ENCODE data around the gene AFG1L.

Gene AFG1L

GRCh38 chr6:108556866-108557493, 262.1 kb downstream of the AFG1L start:
- H3K9ac ChIP-seq, result peak overlapping the region; percentile 65; the same call in 1 of the 2 replicates
- no peaks in the 10 kb centered on the region for H4K20me1 ChIP-seq (ENCODE audit: insufficient read depth)
- H3K79me2 ChIP-seq (ENCODE audit: insufficient read depth, low read depth), result peaks cover 6% of the 10 kb centered on the region
- H3K27ac ChIP-seq, result peak overlapping the region; percentile 56
- TF ChIP-seq CTCF (conservative IDR thresholded peaks at IDR 0.05; ENCODE audit: low read depth, low read length), result no peak
- peak overlapping the region; percentile 71 for H3K4me2 ChIP-seq
- no peaks in the 10 kb centered on the region for H3K27me3 ChIP-seq (ENCODE audit: insufficient read depth, low read depth)
- H3K4me3 ChIP-seq (IDR thresholded peaks at IDR 0.05; ENCODE audit: insufficient read depth, low read depth, low read length), result no peak overlapping the region
- peak overlapping the region; percentile 46 for H2AFZ ChIP-seq (ENCODE audit: low read depth)
- H3K36me3 ChIP-seq (ENCODE audit: insufficient read depth), result no peaks in the 10 kb centered on the region
- H3K4me1 ChIP-seq (ENCODE audit: low read depth, poor library complexity, severe bottlenecking), result peaks cover 7% of the 10 kb centered on the region

- peak overlapping the region; percentile 71 for H3K4me2 ChIP-seq
- H3K4me3 ChIP-seq (IDR thresholded peaks at IDR 0.05; ENCODE audit: insufficient read depth, low read depth, low read length), result no peak overlapping the region
- no peaks in the 10 kb centered on the region for H3K36me3 ChIP-seq (ENCODE audit: insufficient read depth)
- peak overlapping the region; percentile 65; the same call in 1 of the 2 replicates for H3K9ac ChIP-seq
- no peak; the same call in 1 of the 2 replicates for TF ChIP-seq CTCF (conservative IDR thresholded peaks at IDR 0.05; ENCODE audit: low read depth, low read length)
- peaks cover 14% of the 10 kb centered on the region for H3K79me2 ChIP-seq (ENCODE audit: insufficient read depth, low read depth)
- H4K20me1 ChIP-seq (ENCODE audit: insufficient read depth), result no peaks in the 10 kb centered on the region
- H3K27ac ChIP-seq, result peak overlapping the region; percentile 75
- H3K4me1 ChIP-seq (ENCODE audit: low read depth, poor library complexity, severe bottlenecking), result peaks cover 7% of the 10 kb centered on the region
- peak overlapping the region; percentile 46 for H2AFZ ChIP-seq (ENCODE audit: low read depth)
- no peaks in the 10 kb centered on the region for H3K27me3 ChIP-seq (ENCODE audit: insufficient read depth, low read depth)
Observed at GRCh38 chr6:108557494-108558371, 262.9 kb downstream of the AFG1L start.

GRCh38 chr6:108558372-108559096, 263.7 kb downstream of the AFG1L start:
- Histone ChIP-seq H3K36me3 (ENCODE audit: insufficient read depth) (no peaks in the 10 kb centered on the region), H3K4me2 (peak overlapping the region; percentile 23), H3K79me2 (ENCODE audit: insufficient read depth, low read depth) (peaks cover 22% of the 10 kb centered on the region), H3K9ac (peak overlapping the region; percentile 65), H3K27me3 (ENCODE audit: insufficient read depth, low read depth) (no peaks in the 10 kb centered on the region), H4K20me1 (ENCODE audit: insufficient read depth) (no peaks in the 10 kb centered on the region), H3K27ac (peak overlapping the region; percentile 75), H2AFZ (ENCODE audit: low read depth) (peak overlapping the region; percentile 20; the same call in 1 of the 2 replicates), H3K4me3 (IDR thresholded peaks at IDR 0.05; ENCODE audit: insufficient read depth, low read depth, low read length) (no peak overlapping the region), H3K4me1 (ENCODE audit: low read depth, poor library complexity, severe bottlenecking) (peaks cover 7% of the 10 kb centered on the region)
- TF ChIP-seq CTCF (conservative IDR thresholded peaks at IDR 0.05; ENCODE audit: low read depth, low read length), result no peak

GRCh38 chr6:108559097-108559883, 264.4 kb downstream of the AFG1L start:
- peaks cover 7% of the 10 kb centered on the region for H3K4me1 ChIP-seq (ENCODE audit: low read depth, poor library complexity, severe bottlenecking)
- H4K20me1 ChIP-seq (ENCODE audit: insufficient read depth), result no peaks in the 10 kb centered on the region
- no peaks in the 10 kb centered on the region for H3K36me3 ChIP-seq (ENCODE audit: insufficient read depth)
- TF ChIP-seq CTCF (conservative IDR thresholded peaks at IDR 0.05; ENCODE audit: low read depth, low read length), result no peak
- H3K79me2 ChIP-seq (ENCODE audit: insufficient read depth, low read depth), result peaks cover 29% of the 10 kb centered on the region
- H3K27ac ChIP-seq, result peak overlapping the region; percentile 75
- peak overlapping the region; percentile 20; the same call in 1 of the 2 replicates for H2AFZ ChIP-seq (ENCODE audit: low read depth)
- H3K9ac ChIP-seq, result peak overlapping the region; percentile 94
- no peaks in the 10 kb centered on the region for H3K27me3 ChIP-seq (ENCODE audit: insufficient read depth, low read depth)
- H3K4me2 ChIP-seq, result peak overlapping the region; percentile 47
- no peak overlapping the region for H3K4me3 ChIP-seq (IDR thresholded peaks at IDR 0.05; ENCODE audit: insufficient read depth, low read depth, low read length)

Data from KMS-11 (cell line).